ENCODE data around the gene TRIM38. TPM values are rescaled to one million over a fixed set of nuclear protein-coding genes. Genes with fewer than 3 reads are reported as not detected.
"Not testable (repeated sequence)": the region's sequence is repeated elsewhere in the genome, so short reads cannot be mapped to it uniquely, and the experiment has no call there.

TRIM38 gene
- total RNA-seq, 1 donor from 2014 or later: 2.3 TPM

- no peak for DNase-seq
- no peak for ATAC-seq (ENCODE audit: poor library complexity)
- intact Hi-C loops (cut with DNase I): no loop called here
Observed at GRCh38 chr6:25995507-25995906, 32.9 kb downstream of the TRIM38 start.

- ATAC-seq (ENCODE audit: poor library complexity): no peak
- intact Hi-C loops (cut with DNase I): no loop called here
- DNase-seq: no peak
Observed at GRCh38 chr6:25997921-25998320, 35.3 kb downstream of the TRIM38 start.

- DNase-seq (no peak), ATAC-seq (ENCODE audit: poor library complexity) (no peak)
- intact Hi-C loops (cut with DNase I): no loop called here
Observed at GRCh38 chr6:25998379-25998778, 35.8 kb downstream of the TRIM38 start.

- intact Hi-C loops (cut with DNase I); ATAC-seq (ENCODE audit: poor library complexity); DNase-seq: not testable (repeated sequence)
Observed at GRCh38 chr6:25999225-25999624, 36.6 kb downstream of the TRIM38 start.

- no peak for DNase-seq
- intact Hi-C loops (cut with DNase I): loop anchor here (5.0 kb wide), 1 partner anchor 278 kb away; no protein-coding TSS in a partner anchor
Observed at GRCh38 chr6:26000366-26001144, 38.0 kb downstream of the TRIM38 start.

GRCh38 chr6:26003102-26003694 is 40.6 kb downstream of the TRIM38 start:
- DNase-seq (peak; percentile 48), ATAC-seq (ENCODE audit: poor library complexity) (peak; percentile 75)
- intact Hi-C loops (cut with DNase I): loop anchor here (5.0 kb wide), 1 partner anchor 281 kb away; no protein-coding TSS in a partner anchor

More at GRCh38 chr6:26000366-26001144, 38.0 kb downstream of the TRIM38 start:
- no peak for ATAC-seq (ENCODE audit: poor library complexity)

- no peak for DNase-seq
- ATAC-seq (ENCODE audit: poor library complexity): no peak
- intact Hi-C loops (cut with DNase I): no loop called here
Observed at GRCh38 chr6:26006086-26006939, 43.7 kb downstream of the TRIM38 start.

GRCh38 chr6:26006940-26007305 is 44.3 kb downstream of the TRIM38 start:
- DNase-seq; ATAC-seq (ENCODE audit: poor library complexity); intact Hi-C loops (cut with DNase I): not testable (repeated sequence)

- no peak for DNase-seq
- intact Hi-C loops (cut with DNase I): no loop called here
- no peak for ATAC-seq (ENCODE audit: poor library complexity)
Observed at GRCh38 chr6:26008470-26008869, 45.9 kb downstream of the TRIM38 start.

GRCh38 chr6:26009817-26010216 is 47.2 kb downstream of the TRIM38 start:
- no peak for DNase-seq
- ATAC-seq (ENCODE audit: poor library complexity): no peak
- intact Hi-C loops (cut with DNase I): no loop called here

- no peak for DNase-seq
- no peak for ATAC-seq (ENCODE audit: poor library complexity)
- intact Hi-C loops (cut with DNase I): no loop called here
Observed at GRCh38 chr6:26012061-26012460, 49.5 kb downstream of the TRIM38 start.

GRCh38 chr6:26014386-26014785 is 51.8 kb downstream of the TRIM38 start:
- ATAC-seq (ENCODE audit: poor library complexity); intact Hi-C loops (cut with DNase I): not testable (repeated sequence)

GRCh38 chr6:26016245-26016962 is 53.8 kb downstream of the TRIM38 start:
- intact Hi-C loops (cut with DNase I): no loop called here
- ATAC-seq (ENCODE audit: poor library complexity): peak; percentile 64
- peak; percentile 82 for DNase-seq

More at GRCh38 chr6:26014386-26014785, 51.8 kb downstream of the TRIM38 start:
- DNase-seq: not testable (repeated sequence)

- DNase-seq (no peak), ATAC-seq (ENCODE audit: poor library complexity) (peak; percentile 0)
- intact Hi-C loops (cut with DNase I): no loop called here
Observed at GRCh38 chr6:26016963-26017631, 54.5 kb downstream of the TRIM38 start.

- DNase-seq (peak; percentile 74), ATAC-seq (ENCODE audit: poor library complexity) (peak; percentile 1)
- intact Hi-C loops (cut with DNase I): no loop called here
Observed at GRCh38 chr6:26017632-26017966, 55.0 kb downstream of the TRIM38 start.

GRCh38 chr6:26019261-26019830 is 56.7 kb downstream of the TRIM38 start:
- DNase-seq (no peak), ATAC-seq (ENCODE audit: poor library complexity) (no peak)
- intact Hi-C loops (cut with DNase I): no loop called here

GRCh38 chr6:26019967-26020328 is 57.3 kb downstream of the TRIM38 start:
- DNase-seq (no peak), ATAC-seq (ENCODE audit: poor library complexity) (no peak)
- intact Hi-C loops (cut with DNase I): no loop called here
